RWPE1 (cell line): ENCODE results near the gene ATP1A4.

ENCODE experiments used
- CTCF ChIA-PET: fragments of 350-600 bp; sonication (Branson Sonifier 250); formaldehyde crosslinking; extraction: SDS; loops from one replicate; lab custom pipeline; 2021; lab: Yijun Ruan, JAX
- POLR2A ChIA-PET: fragments of 400-600 bp; formaldehyde crosslinking; extraction: SDS; loops from one replicate; lab custom pipeline; 2020; ENCODE audit warnings: antibody characterized with exemption; ENCODE audit not compliant: low non-redundant PET; lab: Yijun Ruan, JAX
- DNase-seq: peaks from one replicate; pipeline ENCODE4 v3.0.0; 2012; ENCODE audit warnings: low spot score
- H3K27ac ChIP-seq: fragments of 450-650 bp; 2 replicates; pipeline ENCODE4 v1.5.1; 2017
- TF ChIP-seq, protein P1 (sequence below): fragments of 450-650 bp; conservative IDR thresholded peaks from 2 replicates; pipeline ENCODE4 v1.5.1; 2017; ENCODE audit warnings: low read depth, mild to moderate bottlenecking

Gene ATP1A4

GRCh38 chr1:160130939-160131338 lies 20.5 kb upstream of the ATP1A4 start:
- no peak for DNase-seq
- no peak overlapping the region for H3K27ac ChIP-seq
- ChIA-PET CTCF (interaction anchor here (0.6 kb wide), 1 partner anchor 22 kb away, joined by 3 read pairs; no protein-coding TSS in a partner anchor), POLR2A (no interaction called here)
- TF ChIP-seq, protein P1, sequence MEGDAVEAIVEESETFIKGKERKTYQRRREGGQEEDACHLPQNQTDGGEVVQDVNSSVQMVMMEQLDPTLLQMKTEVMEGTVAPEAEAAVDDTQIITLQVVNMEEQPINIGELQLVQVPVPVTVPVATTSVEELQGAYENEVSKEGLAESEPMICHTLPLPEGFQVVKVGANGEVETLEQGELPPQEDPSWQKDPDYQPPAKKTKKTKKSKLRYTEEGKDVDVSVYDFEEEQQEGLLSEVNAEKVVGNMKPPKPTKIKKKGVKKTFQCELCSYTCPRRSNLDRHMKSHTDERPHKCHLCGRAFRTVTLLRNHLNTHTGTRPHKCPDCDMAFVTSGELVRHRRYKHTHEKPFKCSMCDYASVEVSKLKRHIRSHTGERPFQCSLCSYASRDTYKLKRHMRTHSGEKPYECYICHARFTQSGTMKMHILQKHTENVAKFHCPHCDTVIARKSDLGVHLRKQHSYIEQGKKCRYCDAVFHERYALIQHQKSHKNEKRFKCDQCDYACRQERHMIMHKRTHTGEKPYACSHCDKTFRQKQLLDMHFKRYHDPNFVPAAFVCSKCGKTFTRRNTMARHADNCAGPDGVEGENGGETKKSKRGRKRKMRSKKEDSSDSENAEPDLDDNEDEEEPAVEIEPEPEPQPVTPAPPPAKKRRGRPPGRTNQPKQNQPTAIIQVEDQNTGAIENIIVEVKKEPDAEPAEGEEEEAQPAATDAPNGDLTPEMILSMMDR, result no peak

DNA sequence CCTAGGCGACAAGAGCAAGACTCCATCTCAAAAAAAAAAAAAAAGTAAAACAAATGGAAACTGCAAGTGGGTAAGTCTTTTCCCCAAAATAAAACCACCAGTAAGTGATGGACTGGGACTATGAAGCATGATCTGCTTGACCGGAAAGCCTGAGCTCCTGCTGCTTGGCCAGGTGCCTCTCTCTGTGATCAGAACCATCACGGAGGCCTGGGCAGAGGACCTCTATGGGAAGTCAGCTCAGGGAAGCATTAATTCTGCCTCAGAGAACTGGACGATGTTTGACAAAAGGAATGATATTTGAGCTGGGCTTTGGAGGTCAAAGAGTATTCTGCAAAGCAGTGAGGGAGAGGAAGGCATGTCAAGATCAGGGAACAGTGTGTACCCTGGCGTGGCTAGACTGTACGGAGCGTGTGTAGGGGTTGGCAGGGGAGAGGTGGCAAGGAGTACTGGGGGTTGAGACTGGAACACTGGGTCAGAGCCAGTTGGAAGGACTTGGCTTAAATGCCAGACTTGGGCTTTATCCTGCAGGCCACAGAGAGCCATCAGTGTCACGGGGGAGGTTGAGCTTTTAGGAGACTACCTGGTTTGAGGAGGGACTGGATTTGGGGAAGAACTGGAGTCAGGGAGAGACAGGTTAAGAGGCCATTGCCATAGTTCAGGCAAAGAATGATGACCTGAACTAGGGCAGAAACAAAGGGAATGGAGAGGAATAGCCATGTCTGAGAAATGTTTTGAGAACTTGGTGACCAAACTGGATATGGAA lies 19.4 kb upstream of the ATP1A4 start:
- H3K27ac ChIP-seq, result no peak overlapping the region
- ChIA-PET POLR2A (no interaction called here), CTCF (interaction anchor here (0.5 to 0.7 kb wide), 2 partner anchors 20 to 436 kb away, joined by 3 read pairs; no protein-coding TSS in a partner anchor)
- no peak for DNase-seq
- TF ChIP-seq, protein P1, result no peak

DNA sequence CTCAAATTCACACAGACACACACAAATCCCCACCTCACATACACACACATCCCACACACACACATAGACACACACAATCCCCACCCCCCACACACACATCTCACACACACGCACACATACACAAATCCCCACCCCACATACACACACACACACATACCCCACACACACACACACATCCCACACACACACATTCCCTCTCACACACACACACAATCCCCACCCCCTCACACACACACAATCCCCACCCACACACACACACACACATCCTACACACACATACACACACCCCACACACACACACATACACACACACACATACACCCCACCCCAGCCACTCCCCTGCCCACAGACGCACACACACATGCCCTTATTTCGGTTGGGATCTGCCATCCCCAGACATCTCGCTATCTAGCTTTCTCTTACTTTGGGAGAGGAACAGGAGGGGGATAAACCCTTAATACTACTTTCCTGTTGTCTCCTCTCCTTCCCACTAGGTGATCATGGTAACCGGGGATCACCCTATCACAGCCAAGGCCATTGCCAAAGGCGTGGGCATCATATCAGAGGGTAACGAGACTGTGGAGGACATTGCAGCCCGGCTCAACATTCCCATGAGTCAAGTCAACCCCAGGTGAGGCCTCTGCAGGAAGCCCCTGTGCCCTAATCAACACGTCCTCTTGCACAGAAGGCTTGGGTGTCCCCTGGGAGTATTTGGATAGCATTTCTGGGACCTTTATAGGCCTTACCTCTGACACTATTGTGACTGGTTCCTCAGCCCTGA lies 17.2 kb upstream of the ATP1A4 start:
- no peak for DNase-seq
- no peak overlapping the region for H3K27ac ChIP-seq
- ChIA-PET CTCF (interaction anchor here (0.5 kb wide), 1 partner anchor 100 kb away, joined by 3 read pairs; no protein-coding TSS in a partner anchor), POLR2A (no interaction called here)
- TF ChIP-seq, protein P1, result no peak

GRCh38 chr1:160134791-160135572 lies 16.4 kb upstream of the ATP1A4 start:
- DNase-seq, result no peak
- TF ChIP-seq, protein P1, result no peak
- POLR2A ChIA-PET, result no interaction called here
- CTCF ChIA-PET, result interaction anchor here (0.5 kb wide), 1 partner anchor 99 kb away, joined by 3 read pairs; no protein-coding TSS in a partner anchor
- no peak overlapping the region for H3K27ac ChIP-seq

DNA sequence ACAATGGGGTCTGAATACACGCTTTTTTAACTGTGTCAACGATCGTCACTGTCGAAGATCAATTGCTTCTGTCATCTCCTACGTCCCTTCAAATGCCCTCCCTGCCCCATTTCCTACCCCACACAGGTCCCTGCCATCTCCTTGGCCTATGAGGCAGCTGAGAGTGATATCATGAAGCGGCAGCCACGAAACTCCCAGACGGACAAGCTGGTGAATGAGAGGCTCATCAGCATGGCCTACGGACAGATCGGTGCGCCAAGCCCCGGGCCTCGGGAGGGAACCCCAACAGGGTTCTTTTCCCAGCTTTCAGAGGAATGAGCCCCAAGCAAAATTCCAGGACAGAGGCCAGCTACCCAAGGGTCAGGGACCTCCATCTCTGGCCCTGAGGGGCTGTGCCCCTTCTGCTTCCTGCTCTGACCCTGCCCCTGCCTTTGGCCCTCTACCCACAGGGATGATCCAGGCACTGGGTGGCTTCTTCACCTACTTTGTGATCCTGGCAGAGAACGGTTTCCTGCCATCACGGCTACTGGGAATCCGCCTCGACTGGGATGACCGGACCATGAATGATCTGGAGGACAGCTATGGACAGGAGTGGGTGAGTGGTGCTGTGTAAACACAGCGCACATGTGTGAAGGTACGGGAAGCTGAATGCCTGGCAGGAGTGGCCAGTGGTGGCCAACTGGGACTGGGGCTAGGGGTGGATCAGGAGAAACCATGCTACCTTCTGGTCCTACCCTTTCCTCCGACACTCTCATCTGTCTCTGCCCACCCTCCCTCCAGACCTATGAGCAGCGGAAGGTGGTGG lies 15.1 kb upstream of the ATP1A4 start:
- CTCF ChIA-PET, result no interaction called here
- no peak for DNase-seq
- no peak overlapping the region for H3K27ac ChIP-seq
- POLR2A ChIA-PET, result no interaction called here
- TF ChIP-seq, protein P1, result no peak
